H9 (cell line): Measurements from ENCODE around the gene SLC1A7. TPM values are rescaled to one million over a fixed set of nuclear protein-coding genes. Genes with fewer than 3 reads are reported as not detected.

Experiments used
- DNase-seq: peaks from one replicate; pipeline ENCODE4 v3.0.0-alpha.2; 2017
- H2AFZ ChIP-seq: one replicate; pipeline ENCODE4 v1.6.1; 2013; ENCODE audit warnings: mild to moderate bottlenecking, low read length, control low read depth, moderate library complexity
- H2AK5ac ChIP-seq: 2 replicates; pipeline ENCODE4 v1.6.1; 2013; ENCODE audit warnings: low read length, control low read depth, mixed read lengths; ENCODE audit not compliant: insufficient read length
- H2BK120ac ChIP-seq: one replicate; pipeline ENCODE4 v1.6.1; 2013; ENCODE audit warnings: low read depth, mild to moderate bottlenecking, low read length, control low read depth, inconsistent platforms; ENCODE audit not compliant: poor library complexity, severe bottlenecking
- H2BK12ac ChIP-seq: 2 replicates; pipeline ENCODE4 v1.6.1; 2013; ENCODE audit warnings: low read length, control low read depth, mixed read lengths, low read depth; ENCODE audit not compliant: insufficient read length
- H2BK15ac ChIP-seq: 2 replicates; pipeline ENCODE4 v1.6.1; 2013; ENCODE audit warnings: low read depth, low read length, control low read depth
- H2BK20ac ChIP-seq: one replicate; pipeline ENCODE4 v1.6.1; 2013; ENCODE audit warnings: low read depth, mild to moderate bottlenecking, low read length, control low read depth, inconsistent platforms; ENCODE audit not compliant: poor library complexity, severe bottlenecking
- H2BK5ac ChIP-seq: 2 replicates; pipeline ENCODE4 v1.6.1; 2013; ENCODE audit warnings: low read length, control low read depth, mixed read lengths; ENCODE audit not compliant: insufficient read length
- H3K14ac ChIP-seq: 2 replicates; pipeline ENCODE4 v1.6.1; 2013; ENCODE audit warnings: low read length, control low read depth; ENCODE audit not compliant: insufficient read depth
- H3K18ac ChIP-seq: 2 replicates; pipeline ENCODE4 v1.6.1; 2013; ENCODE audit warnings: low read depth, mild to moderate bottlenecking, mixed read lengths, low read length, control low read depth; ENCODE audit not compliant: insufficient read length
- H3K23ac ChIP-seq: 2 replicates; pipeline ENCODE4 v1.6.1; 2013; ENCODE audit warnings: low read length, control low read depth, mixed read lengths, low read depth; ENCODE audit not compliant: insufficient read length
- H3K23me2 ChIP-seq: 2 replicates; pipeline ENCODE4 v1.6.1; 2013; ENCODE audit warnings: low read depth, mild to moderate bottlenecking, mixed read lengths, low read length, control low read depth; ENCODE audit not compliant: insufficient read length, poor library complexity, severe bottlenecking
- H3K27ac ChIP-seq: 2 replicates; pipeline ENCODE4 v1.5.1; 2013; ENCODE audit warnings: low read length, control low read depth, mixed read lengths, low read depth; ENCODE audit not compliant: insufficient read length
- H3K27me3 ChIP-seq: 2 replicates; pipeline ENCODE4 v1.6.1; 2013; ENCODE audit warnings: low read length, control low read depth, inconsistent platforms; ENCODE audit not compliant: insufficient read depth
- H3K4ac ChIP-seq: 2 replicates; pipeline ENCODE4 v1.6.1; 2013; ENCODE audit warnings: low read depth, mild to moderate bottlenecking, control low read depth, inconsistent platforms, low read length, moderate library complexity
- H3K4me1 ChIP-seq: 2 replicates; pipeline ENCODE4 v1.6.1; 2013; ENCODE audit warnings: low read length, control low read depth, inconsistent platforms; ENCODE audit not compliant: insufficient read depth
- H3K4me2 ChIP-seq: 2 replicates; pipeline ENCODE4 v1.6.1; 2013; ENCODE audit warnings: low read length, control low read depth, mixed read lengths; ENCODE audit not compliant: insufficient read length, insufficient read depth
- H3K56ac ChIP-seq: 2 replicates; pipeline ENCODE4 v1.6.1; 2013; ENCODE audit warnings: low read depth, mild to moderate bottlenecking, mixed read lengths, low read length, control low read depth; ENCODE audit not compliant: insufficient read length
- H3K79me1 ChIP-seq: 2 replicates; pipeline ENCODE4 v1.6.1; 2013; ENCODE audit warnings: low read depth, mild to moderate bottlenecking, moderate library complexity, low read length, control low read depth, inconsistent platforms; ENCODE audit not compliant: insufficient read depth, poor library complexity, severe bottlenecking
- H3K79me2 ChIP-seq: 2 replicates; pipeline ENCODE4 v1.6.1; 2013; ENCODE audit warnings: low read length, control low read depth, inconsistent platforms; ENCODE audit not compliant: insufficient read depth
- H3K9ac ChIP-seq: 2 replicates; pipeline ENCODE4 v1.6.1; 2013; ENCODE audit warnings: low read length, control low read depth, mixed read lengths; ENCODE audit not compliant: insufficient read length; ENCODE audit errors: extremely low read depth
- H3K9me3 ChIP-seq: one replicate; pipeline ENCODE4 v1.6.1; 2013; ENCODE audit warnings: low read depth, low read length, inconsistent platforms; ENCODE audit not compliant: control insufficient read depth
- H3T11ph ChIP-seq: one replicate; pipeline ENCODE4 v1.6.1; 2013; ENCODE audit warnings: mild to moderate bottlenecking, low read length, control low read depth, inconsistent platforms
- H4K20me1 ChIP-seq: one replicate; pipeline ENCODE4 v1.6.1; 2013; ENCODE audit not compliant: control insufficient read depth, insufficient read length, insufficient read depth
- H4K5ac ChIP-seq: 2 replicates; pipeline ENCODE4 v1.6.1; 2013; ENCODE audit warnings: low read depth, mild to moderate bottlenecking, mixed read lengths, low read length, control low read depth; ENCODE audit not compliant: insufficient read length
- H4K8ac ChIP-seq: replicated peaks from 2 replicates; pipeline ENCODE4 v1.6.1; 2013; ENCODE audit warnings: low read length, control low read depth, mixed read lengths, low read depth; ENCODE audit not compliant: insufficient read length
- H4K91ac ChIP-seq: 2 replicates; pipeline ENCODE4 v1.6.1; 2013; ENCODE audit warnings: low read depth, mild to moderate bottlenecking, moderate library complexity, mixed read lengths, low read length, control low read depth; ENCODE audit not compliant: insufficient read length
- H3K27ac Mint-ChIP-seq, 3 experiments: 2 replicates in 2 of 3; 3 replicates in 1 of 3; pipeline ENCODE4 v1.8.0; 2020 to 2021; ENCODE audit warnings: mixed read lengths in 3 of 3, mild to moderate bottlenecking in 1 of 3, moderate library complexity in 1 of 3
- H3K27me3 Mint-ChIP-seq: 2 replicates; pipeline ENCODE4 v1.8.0; 2021; ENCODE audit warnings: low read depth, mild to moderate bottlenecking, moderate library complexity, mixed read lengths
- H3K36me3 Mint-ChIP-seq, 3 experiments: 2 replicates in 2 of 3; 3 replicates in 1 of 3; pipeline ENCODE4 v1.8.0; 2020 to 2021; ENCODE audit warnings: low read depth in 3 of 3, mixed read lengths in 3 of 3; ENCODE audit not compliant: insufficient read depth in 1 of 3
- H3K4me1 Mint-ChIP-seq, 2 experiments: 2 replicates each; pipeline ENCODE4 v1.8.0; 2020; ENCODE audit warnings: mixed read lengths in 2 of 2
- H3K4me3 Mint-ChIP-seq, 2 experiments: 2 replicates in 1 of 2; 3 replicates in 1 of 2; pipeline ENCODE4 v1.8.0; 2020 to 2021; ENCODE audit warnings: mild to moderate bottlenecking in 2 of 2, mixed read lengths in 2 of 2, moderate library complexity in 1 of 2
- H3K9me3 Mint-ChIP-seq, 2 experiments: 2 replicates in 1 of 2; 3 replicates in 1 of 2; pipeline ENCODE4 v1.8.0; 2020; ENCODE audit warnings: mild to moderate bottlenecking in 2 of 2, mixed read lengths in 2 of 2, moderate library complexity in 1 of 2
- WGBS: extraction: QIAGEN DNeasy Blood & Tissue Kit; methylation state at CpG from one replicate; pipeline ENCODE4 v1.1.7; 2013; ENCODE audit warnings: missing lambda C conversion rate, low lambda C conversion rate, mixed read lengths; ENCODE audit not compliant: insufficient read length; ENCODE audit errors: extremely low coverage; 5-methylcytosine and 5-hydroxymethylcytosine counted together
- total RNA-seq: library from RNA; stranded (reverse); gene quantifications from 2 replicates; pipeline ENCODE4 v1.2.1, GENCODE V29; 2021
- TF ChIP-seq, protein P1 (sequence below): fragments of 200-600 bp; sonication (generic); conservative IDR thresholded peaks from 3 replicates; pipeline ENCODE4 v1.8.0; 2021; ENCODE audit warnings: antibody characterized with exemption, mild to moderate bottlenecking

SLC1A7 gene
- total RNA-seq, 1 experiment from 2014 or later, result not detected

DNA sequence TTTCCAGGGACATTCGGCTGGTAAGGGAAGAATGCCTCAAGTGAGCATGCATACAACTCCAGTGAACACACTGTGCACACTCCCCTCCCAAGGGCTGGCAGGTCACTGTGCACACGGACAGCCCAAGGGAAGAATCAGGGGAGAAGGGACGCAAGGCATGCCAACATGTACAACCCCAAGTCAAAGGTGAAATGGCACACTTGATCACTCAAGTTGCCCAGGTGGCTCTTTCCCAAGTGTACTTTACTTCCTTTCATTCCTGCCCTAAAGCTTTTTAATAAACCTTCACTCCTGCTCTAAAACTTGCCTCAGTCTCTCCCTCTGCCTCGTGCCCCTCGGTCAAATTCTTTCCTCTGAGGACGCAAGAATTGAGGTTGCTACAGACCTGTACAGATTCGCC, 13.5 kb upstream of the SLC1A7 start:
- no peak overlapping the region for H2BK12ac ChIP-seq
- DNase-seq, result no peak
- Mint-ChIP-seq H3K36me3 (no peaks in the 10 kb centered on the region), H3K4me1 (peaks cover 3 to 9% of the 10 kb centered on the region in 2 experiments; a peak in 3 of 4 replicates), H3K27ac (no peak overlapping the region), H3K4me3 (no peak overlapping the region), H3K27me3 (no peaks in the 10 kb centered on the region; the same call in 1 of the 2 replicates), H3K9me3 (no peaks in the 10 kb centered on the region)
- no peaks in the 10 kb centered on the region for H3K27me3 ChIP-seq
- no peak overlapping the region for H2BK15ac ChIP-seq
- no peak overlapping the region for H2AFZ ChIP-seq
- no peak overlapping the region for H3K56ac ChIP-seq
- no peaks in the 10 kb centered on the region for H4K20me1 ChIP-seq
- H3K23ac ChIP-seq, result no peak overlapping the region
- H4K5ac ChIP-seq, result no peak overlapping the region
- H3K79me2 ChIP-seq, result no peaks in the 10 kb centered on the region
- H4K8ac ChIP-seq, result no peak overlapping the region
- H3K4me1 ChIP-seq, result 0 out of 2 replicates have a peak, but pooled peaks cover 2% of the 10 kb centered on the region
- TF ChIP-seq, protein P1, sequence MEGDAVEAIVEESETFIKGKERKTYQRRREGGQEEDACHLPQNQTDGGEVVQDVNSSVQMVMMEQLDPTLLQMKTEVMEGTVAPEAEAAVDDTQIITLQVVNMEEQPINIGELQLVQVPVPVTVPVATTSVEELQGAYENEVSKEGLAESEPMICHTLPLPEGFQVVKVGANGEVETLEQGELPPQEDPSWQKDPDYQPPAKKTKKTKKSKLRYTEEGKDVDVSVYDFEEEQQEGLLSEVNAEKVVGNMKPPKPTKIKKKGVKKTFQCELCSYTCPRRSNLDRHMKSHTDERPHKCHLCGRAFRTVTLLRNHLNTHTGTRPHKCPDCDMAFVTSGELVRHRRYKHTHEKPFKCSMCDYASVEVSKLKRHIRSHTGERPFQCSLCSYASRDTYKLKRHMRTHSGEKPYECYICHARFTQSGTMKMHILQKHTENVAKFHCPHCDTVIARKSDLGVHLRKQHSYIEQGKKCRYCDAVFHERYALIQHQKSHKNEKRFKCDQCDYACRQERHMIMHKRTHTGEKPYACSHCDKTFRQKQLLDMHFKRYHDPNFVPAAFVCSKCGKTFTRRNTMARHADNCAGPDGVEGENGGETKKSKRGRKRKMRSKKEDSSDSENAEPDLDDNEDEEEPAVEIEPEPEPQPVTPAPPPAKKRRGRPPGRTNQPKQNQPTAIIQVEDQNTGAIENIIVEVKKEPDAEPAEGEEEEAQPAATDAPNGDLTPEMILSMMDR, result no peak
- H3K23me2 ChIP-seq, result no peaks in the 10 kb centered on the region
- H2AK5ac ChIP-seq, result no peak overlapping the region
- H2BK5ac ChIP-seq, result no peak overlapping the region
- H3K9ac ChIP-seq, result no peak overlapping the region
- H2BK20ac ChIP-seq, result no peak overlapping the region
- no peak overlapping the region for H3K14ac ChIP-seq
- H2BK120ac ChIP-seq, result no peak overlapping the region
- no peaks in the 10 kb centered on the region for H3K79me1 ChIP-seq
- H3K27ac ChIP-seq, result no peak overlapping the region
- no peak overlapping the region for H3K4me2 ChIP-seq
- WGBS, result no CpG with 5 or more reads among the region's 7 CpGs
- H3K18ac ChIP-seq, result no peak overlapping the region
- no peak overlapping the region for H3K4ac ChIP-seq
- no peak overlapping the region for H3T11ph ChIP-seq
- H4K91ac ChIP-seq, result no peak overlapping the region
- no peaks in the 10 kb centered on the region for H3K9me3 ChIP-seq
